ENCODE measurements around the gene CRACDL. TPM values are rescaled to one million over a fixed set of nuclear protein-coding genes. Genes with fewer than 3 reads are reported as not detected.

CRACDL gene, protein sequence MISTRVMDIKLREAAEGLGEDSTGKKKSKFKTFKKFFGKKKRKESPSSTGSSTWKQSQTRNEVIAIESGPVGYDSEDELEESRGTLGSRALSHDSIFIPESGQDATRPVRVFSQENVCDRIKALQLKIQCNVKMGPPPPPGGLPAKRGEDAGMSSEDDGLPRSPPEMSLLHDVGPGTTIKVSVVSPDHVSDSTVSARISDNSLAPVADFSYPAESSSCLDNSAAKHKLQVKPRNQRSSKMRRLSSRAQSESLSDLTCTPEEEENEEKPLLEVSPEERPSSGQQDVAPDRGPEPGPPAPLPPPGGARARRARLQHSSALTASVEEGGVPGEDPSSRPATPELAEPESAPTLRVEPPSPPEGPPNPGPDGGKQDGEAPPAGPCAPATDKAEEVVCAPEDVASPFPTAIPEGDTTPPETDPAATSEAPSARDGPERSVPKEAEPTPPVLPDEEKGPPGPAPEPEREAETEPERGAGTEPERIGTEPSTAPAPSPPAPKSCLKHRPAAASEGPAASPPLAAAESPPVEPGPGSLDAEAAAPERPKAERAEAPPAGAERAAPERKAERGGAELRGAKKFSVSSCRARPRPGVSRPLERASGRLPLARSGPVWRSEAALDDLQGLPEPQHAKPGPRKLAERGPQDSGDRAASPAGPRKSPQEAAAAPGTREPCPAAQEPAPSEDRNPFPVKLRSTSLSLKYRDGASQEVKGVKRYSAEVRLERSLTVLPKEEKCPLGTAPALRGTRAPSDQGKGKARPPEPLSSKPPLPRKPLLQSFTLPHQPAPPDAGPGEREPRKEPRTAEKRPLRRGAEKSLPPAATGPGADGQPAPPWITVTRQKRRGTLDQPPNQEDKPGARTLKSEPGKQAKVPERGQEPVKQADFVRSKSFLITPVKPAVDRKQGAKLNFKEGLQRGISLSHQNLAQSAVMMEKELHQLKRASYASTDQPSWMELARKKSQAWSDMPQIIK
- total RNA-seq = 0.76 and 3.0 TPM in 2 replicates

DNA sequence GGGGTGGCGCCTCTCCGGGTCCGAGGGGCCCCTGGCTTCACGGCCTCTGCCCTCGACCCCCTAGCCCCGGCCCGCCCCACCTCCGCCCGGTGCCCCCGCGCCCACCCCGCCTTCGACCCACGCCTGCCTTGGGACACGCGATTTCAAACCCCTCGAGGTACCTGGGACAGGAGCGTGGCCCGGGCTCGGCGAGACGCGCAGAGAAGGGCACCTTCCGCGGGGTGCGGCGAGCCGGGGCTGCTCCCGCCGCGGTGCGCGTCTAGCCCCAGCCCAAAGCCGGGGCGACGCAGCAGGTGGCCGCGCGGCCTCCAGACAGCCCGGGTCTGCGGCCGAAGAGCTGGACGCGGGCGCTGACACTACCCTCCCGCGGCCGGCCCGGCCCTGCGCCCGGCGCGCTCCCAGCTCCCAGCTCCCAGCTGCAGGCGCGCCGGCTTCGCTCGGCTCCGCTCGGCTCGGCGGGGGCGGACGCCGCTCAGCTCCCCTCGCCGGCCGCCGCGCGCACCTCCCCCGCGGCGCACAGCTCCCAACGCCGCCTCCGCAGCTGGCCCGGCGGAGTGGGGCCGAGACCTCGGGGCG lies at the start of gene CRACDL:
Gene CRACDL, minus strand, starts transcription at position 449 of the 576 bp plus-strand sequence. CDS start 89,425 bp downstream, outside the sequence.
- peak in 1 of 2 donors; percentile 64 for DNase-seq (ENCODE audit: low read depth in 2 of 2)

DNA sequence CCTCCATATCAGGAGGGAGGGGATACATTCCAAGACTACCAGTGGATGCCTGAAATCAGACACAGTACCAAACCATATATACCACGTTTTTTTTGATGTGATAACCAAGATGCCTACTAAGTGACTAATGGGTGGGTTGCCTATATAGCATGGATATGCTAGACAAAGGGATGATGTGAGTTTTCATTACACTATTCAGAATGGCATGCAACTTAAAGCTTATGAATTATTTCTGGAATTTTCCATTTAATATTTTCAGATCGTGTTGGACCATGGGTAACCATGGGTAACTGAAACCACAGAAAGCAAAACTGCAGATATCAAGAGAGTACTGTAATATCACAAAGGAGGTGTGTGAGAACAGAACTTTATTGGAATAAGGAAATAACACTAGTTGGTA lies 39.6 kb upstream of the CRACDL start:
- DNase-seq (ENCODE audit: low read depth in 2 of 2) = no peak

DNA sequence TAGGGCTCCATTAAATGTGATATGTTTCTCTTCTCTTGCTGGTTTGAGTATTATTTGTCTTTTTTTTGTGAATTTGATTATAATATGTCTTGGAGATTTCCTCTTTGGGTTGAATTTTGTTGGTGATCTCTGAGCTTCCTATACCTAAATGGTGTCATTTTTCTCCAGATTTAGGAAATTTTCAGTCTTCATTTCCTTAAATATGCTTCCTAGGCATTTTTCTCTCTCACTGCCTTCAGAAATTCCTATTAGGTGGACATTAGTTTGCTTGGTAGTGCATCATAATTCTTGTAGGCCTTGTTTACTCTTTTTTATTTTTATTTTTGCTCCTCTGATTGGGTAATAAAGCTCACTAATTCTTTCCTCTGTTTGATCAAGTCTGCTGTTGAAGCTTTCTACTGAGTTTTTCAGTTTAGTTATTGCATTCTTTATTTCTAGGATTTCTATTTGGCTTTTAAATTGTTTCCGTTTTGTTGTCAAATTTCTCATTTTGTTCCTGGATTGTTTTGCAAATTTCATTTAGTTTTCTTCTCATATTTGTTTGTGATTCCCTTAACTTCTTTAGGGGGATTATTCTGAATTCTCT lies 36.6 kb upstream of the CRACDL start:
- no peak for DNase-seq (ENCODE audit: low read depth in 2 of 2)

DNA sequence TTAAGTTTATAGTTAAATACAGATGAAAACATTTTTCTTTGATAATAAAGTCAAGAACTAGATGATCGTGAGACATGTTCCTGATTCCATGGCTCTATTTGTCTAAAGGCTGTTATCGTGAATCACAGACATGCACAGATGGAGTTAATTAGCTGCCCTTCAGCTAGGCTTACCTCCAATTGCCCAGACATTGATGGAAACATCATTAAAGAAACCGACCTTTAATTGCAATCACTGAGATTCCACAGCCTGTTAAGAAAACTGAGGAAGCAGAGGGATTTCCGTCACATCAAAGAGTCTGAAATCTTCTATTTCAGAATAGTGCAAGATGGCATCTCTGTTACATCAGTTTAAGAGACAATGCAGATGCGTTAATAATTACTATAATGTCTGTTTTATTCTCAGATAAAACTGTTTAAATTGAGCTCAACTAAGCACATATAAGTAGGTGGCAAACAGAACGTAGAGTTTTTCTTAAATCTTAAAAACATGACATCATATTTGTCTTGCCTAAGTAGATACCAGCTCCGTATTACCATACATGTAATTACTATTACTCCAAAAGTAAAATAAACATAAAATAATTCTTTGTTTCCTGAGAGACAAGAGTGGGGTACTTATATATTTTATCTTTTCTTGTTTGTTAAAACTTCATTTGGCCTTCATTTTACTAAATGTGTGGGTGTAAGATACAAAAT lies 23.9 kb upstream of the CRACDL start:
- DNase-seq (ENCODE audit: low read depth in 2 of 2) = no peak

DNA sequence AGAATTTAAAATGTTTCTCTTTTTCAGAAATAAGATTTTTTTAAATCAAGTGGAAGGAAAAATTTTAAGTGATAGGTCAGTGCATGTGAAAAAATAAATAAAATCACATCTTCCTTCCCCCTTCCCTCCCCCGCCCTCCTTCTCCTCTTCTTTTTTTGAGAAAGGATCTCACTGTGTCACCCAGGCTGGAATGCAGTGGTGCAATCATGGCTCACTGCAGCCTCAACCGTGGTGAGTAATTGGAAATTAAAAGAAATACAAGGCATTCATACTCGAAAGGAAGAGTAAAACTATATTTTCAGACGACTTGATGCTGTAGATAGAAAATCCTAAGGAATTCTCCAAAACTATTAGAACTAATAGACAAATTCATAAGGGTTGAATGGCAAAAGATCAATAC lies 16.9 kb upstream of the CRACDL start:
- no peak for DNase-seq (ENCODE audit: low read depth in 2 of 2)

DNA sequence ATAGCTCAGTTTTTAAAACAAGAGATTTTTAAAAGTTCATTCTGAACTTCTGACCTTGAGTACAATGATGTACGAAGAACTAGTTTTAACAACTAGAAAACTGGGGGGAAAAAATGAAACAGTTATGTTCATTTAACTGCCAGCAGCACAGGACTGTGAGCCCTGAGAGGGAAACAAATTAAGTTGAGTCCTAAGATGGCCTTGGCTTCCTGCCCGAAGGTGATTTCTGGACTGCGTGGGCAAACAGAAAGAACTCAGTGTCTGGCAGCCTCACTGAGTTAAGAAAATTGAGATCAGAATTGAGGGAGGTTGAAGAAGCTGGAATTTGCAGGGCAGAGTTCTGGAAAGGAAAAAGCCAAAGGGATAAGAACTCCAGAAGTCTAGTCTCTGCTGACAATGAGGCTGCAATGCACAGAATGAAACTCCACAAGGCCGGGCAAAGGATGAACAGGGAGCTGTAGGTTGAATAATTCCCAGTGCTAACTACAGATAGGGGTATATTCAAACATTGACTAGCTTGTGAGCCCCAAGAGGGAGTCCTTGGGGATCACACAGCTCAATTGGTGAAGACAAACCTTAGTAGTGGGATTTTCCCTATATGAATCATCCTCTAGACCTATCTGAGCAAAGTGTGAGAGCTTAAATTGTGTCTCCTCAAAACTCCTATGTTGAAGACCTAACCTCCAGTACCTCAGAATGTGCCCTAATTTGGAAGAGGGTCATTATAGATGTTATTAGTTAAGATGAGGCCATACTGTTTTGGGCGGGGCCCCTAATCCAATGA lies 13.1 kb upstream of the CRACDL start:
- no peak for DNase-seq (ENCODE audit: low read depth in 2 of 2)

DNA sequence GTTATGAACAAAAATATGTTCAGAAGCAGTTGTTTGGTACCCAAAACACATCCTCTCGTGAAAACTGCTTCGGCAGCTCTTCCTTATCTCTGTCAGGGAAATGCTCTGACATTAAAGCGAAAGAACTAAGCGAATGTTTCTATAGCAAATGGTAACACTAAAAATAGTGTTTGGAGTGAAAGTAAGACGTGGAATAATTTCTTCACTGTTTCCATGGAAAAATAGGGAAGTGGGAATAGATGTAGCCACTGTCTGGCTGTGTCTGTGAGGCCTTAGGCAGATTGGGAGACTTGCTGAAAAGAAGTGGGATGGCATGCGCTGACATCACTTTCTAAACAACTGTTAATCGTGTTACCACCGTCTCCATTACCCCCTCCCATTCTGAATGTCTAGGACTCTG lies 11.5 kb upstream of the CRACDL start:
- DNase-seq (ENCODE audit: low read depth in 2 of 2) = no peak

DNA sequence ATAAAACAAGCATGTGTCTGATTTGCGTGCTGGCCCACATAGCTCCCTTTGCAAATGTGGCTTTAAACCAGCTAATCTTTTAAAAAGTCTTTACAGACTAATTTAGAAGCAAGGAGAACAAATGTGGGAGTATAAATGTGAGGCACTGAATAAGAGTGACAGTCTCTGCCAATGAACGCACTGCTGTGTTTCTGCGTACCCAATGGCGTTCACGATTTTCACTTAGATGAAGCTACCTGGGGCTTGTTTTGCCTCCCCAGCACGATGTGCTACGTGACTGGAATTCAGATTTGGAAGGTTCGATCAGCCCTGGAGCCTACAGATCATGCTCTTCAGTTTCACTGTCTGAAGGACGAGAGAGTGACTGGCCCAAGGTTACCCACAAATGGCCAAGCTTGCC lies 10.8 kb upstream of the CRACDL start:
- no peak for DNase-seq (ENCODE audit: low read depth in 2 of 2)

DNA sequence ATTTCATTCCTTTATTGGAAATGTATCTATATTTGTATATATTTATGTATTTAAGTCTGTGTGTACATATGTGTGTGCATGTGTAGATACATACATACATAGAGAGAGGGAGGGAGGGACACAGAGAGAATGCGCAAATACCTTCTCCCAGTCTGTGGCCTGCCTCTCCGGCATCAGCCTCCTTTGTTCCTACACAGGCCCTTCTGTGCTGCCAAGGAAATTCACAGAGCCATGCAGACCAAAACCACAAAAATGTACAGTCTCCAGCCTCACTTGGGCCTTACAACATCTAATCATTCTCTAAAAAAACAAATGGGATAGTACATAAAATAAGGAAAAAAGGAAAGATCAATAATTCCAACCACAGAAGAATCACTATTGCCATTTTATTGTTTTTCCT lies 8.8 kb upstream of the CRACDL start:
- no peak for DNase-seq (ENCODE audit: low read depth in 2 of 2)

DNA sequence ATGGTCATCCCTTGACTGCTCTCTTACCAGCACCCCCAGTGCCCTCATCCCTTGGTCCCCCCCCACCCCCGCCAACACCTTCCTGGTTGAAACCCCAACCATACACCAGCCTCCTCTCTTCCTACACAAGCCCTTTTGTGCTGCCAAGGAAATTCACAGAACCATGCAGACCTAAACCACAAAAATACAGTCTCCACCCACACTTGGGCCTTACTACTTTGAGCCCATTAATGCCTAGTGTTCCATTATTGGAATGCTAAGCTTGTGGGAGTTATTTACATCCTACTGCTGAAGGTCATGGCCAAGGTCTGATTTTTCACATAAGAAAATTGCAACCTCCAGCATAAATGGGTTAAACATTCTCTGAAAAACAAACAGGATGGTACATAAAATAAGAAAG lies 4.1 kb upstream of the CRACDL start:
- DNase-seq (ENCODE audit: low read depth in 2 of 2) = no peak

DNA sequence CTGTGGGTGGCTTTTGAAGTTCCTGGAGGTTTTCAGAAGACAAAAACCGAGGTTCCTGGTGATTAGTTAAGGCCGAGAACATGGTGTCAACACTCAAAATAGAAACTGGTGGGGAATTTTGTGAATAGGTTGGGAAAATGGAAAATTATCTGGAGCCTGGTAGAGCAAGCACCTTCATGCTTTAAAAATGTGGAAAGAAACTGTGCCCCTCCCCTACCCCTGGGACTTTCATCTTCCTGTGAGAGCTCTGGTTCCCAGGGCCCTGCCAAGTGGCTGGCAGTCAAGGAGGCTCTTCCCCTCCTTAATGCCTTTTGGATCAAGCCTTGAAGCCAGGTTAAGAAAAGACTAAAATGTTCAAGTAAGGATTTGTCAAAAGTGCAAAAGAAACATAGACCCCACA lies 1.9 kb upstream of the CRACDL start:
- DNase-seq (ENCODE audit: low read depth in 2 of 2) = no peak

DNA sequence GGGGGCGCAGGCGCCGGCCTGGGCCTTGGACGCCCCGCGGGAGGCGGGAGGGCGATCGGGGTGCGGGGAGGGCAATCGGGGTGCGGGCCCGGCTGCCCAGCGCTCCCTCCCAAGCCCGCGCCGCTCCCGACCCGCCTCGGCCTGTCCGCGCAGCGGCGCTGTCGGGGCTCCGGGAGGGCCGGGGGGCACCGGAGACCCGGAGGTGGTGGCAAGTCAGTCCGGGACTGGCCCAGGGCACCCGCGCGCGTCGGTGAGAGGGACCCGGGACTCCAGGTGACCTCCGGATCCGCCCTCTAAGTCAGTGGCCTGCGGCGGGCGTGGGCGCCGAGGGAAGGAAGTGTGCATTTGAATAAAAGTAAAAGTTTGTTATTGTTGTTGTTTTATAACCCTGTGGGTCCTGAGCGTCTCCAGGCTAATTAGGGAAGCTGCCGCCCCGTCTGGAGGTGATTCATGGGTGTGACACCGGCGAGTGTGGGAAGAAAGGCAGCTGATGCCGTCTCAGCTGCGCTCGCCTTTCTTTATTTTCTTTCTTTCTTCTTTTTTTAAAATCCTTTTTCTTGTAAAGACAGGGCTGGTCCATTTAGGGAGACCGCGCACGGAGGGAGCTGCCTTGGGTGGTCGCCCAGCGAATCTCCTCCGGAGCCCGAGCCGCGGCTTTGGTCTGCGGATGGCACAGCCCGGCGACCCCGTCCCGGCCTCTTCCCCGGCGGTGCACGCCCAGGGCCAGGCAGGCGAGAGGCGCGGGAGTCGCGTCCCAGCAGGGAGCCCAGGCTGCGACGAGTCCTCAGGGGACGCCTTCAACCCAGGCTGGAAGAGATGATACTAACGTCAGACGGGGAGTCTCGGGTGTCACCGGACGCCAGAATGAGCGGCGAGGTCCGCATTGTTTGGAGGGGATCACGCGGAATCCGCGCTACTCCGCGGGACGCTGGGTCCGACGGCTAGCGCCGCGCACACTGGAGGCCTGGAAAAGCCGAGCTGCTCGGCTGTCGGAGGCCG lies 627 bp upstream of the CRACDL start:
- peak in 1 of 2 donors; percentile 65 for DNase-seq (ENCODE audit: low read depth in 2 of 2)

DNA sequence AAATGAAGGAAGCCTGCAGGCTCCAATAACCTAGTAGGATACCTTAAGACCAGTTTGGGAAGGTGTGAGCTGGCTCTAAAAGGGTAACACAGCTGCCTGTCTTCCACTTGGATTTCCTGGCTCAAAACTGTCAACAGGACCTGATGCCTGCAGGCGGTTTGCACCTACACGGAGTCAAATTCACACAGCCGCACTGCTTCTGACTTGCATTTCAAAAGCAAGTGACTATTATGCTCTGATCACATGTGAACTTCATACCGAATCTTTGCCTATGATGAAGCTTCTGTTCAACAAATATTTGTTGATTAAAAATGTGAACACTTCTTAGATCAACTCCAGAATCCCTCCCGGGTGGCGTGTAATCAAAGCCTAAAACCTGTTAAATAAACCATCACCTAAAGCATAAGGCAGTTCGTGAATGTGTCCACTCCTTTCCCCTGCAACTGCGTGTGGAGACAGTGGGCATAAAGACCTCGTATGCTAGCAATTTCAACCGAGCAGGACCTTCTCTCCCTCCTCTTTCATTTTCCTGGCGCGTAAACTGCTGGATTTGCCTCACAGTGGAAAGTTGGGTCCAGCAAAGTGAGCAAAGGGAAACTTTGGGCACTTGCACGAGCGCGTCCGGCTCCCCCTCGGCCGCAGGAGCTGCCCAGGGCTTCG lies 784 bp downstream of the CRACDL start:
- DNase-seq (ENCODE audit: low read depth in 2 of 2) = peak in 1 of 2 donors; percentile 30

DNA sequence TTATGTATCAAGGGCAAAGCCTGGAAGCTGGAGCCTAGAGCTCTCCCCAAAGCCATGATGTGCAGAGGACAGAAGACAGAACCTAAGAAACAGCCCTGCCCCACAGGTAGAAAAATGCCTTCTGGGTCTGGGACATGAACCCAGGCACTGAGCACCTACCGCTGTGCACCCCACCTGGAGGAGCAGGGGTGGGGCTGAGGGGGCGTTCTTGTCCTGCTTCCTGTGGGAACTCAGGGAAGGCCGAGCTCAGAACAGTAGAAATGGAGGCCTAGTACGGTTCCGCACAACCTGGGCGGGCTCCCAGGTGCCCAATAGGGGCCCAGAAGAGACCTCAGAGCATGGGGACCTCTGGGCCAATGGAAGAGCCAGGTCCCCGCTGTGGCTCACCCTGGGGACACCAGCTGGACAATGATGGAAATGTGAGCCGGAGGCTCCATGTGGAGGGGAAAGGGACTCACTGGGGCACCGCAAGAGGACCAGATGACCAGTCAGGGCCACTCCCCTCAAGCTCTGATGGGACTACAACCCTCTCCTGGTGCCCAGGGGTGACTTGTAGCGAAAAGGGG lies 3.2 kb downstream of the CRACDL start:
- no peak for DNase-seq (ENCODE audit: low read depth in 2 of 2)

DNA sequence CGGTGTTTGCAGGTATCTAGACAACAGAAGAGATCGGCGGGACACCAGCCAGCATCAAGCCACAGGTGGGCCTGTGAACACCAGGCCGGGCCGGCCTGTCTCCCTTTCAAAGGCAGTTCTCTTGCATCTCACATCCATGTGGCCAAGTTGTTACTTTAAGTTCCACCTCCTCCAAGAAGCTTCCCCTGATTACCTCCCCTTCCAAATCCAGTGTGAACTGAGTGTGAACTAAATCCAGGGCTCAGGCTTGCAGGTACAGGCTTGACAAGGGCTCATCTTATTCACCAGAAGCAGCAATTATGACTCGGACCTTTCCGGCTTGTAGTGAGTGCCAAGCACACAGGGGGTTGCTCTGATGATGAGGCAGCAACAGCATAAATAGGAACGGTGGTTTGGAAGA lies 3.9 kb downstream of the CRACDL start:
- no peak for DNase-seq (ENCODE audit: low read depth in 2 of 2)

DNA sequence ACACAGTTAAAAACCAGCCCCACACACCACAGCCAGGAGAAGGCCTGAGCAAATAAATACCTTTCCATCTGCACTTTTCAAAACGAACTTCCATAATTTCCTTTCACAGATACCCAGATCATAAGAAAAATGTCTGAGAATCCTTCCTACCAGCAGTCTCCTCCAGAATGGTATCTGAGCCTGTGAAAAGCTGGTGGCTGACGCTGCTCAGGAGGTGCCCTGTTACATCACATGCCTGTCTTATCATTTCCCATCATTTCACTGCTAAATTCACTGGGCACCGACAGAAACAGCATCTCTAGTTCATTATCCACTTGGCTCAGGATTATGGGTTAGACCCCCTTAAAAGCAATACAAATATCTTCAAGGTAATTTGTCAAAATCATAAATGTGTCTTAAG lies 4.4 kb downstream of the CRACDL start:
- DNase-seq (ENCODE audit: low read depth in 2 of 2) = no peak

DNA sequence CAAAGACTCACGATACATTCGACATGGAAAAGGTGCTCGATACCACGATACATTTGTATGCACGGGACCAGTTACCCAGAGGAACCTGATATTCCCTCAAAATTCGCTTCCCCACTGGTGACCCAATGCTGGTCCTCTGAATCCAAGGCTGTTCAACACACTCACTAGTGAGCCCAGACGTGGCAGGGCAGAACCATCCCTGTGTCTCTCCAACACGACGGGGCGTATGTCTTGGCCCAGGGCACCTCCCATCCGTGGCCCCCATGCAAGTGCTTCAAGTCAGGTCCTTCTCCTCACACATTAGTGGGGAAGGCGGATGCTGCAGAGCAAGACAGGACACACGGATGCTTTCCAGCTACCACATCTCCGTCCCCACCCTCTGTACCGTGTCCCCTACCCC lies 6.1 kb downstream of the CRACDL start:
- DNase-seq (ENCODE audit: low read depth in 2 of 2) = no peak

DNA sequence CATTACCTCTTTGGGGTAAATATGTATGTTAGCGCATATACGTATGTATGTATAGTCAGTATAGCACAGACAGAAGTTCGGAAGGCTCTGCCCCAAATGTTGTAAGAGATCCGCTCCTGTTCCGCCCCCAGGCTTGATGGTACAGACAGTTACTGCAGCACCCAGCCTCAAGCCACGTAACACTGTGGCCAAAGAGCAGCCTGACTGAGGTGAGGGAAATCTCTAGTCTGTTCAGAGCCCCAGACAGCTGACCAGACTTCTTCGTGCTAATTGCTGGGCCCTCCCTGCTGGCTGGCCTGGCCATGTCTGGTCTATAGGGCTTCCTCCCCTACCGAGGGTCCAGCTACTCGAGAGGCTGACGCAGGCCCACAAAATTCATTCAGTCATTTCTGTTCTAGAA lies 7.8 kb downstream of the CRACDL start:
- no peak for DNase-seq (ENCODE audit: low read depth in 2 of 2)

Measured in dermis microvascular lymphatic vessel endothelial cell (primary cell).